ENCODE measurements around the gene RIBC2.

The RIBC2 gene

GRCh38 chr22:45452565-45453379, 39.3 kb downstream of the RIBC2 start:
- H3K79me2 ChIP-seq (ENCODE audit: insufficient read depth, low read length) = no peaks in the 10 kb centered on the region
- no peaks in the 10 kb centered on the region for H3K9me3 ChIP-seq (ENCODE audit: low read length)
- H3K4me1 ChIP-seq (ENCODE audit: insufficient read depth, low read length, severe bottlenecking) = no peaks in the 10 kb centered on the region
- no peak overlapping the region for H3K4me3 ChIP-seq (ENCODE audit: low read depth, low read length, poor library complexity, severe bottlenecking)
- no peak overlapping the region for H3K4me2 ChIP-seq (ENCODE audit: low read length)
- H3K27ac ChIP-seq (ENCODE audit: low read depth, low read length, poor library complexity, severe bottlenecking) = no peak overlapping the region
- no peak overlapping the region for H3K9ac ChIP-seq (ENCODE audit: low read length)
- no peaks in the 10 kb centered on the region; the same call in 1 of the 2 replicates for H3K27me3 ChIP-seq (ENCODE audit: insufficient read depth, low read length)
- H4K20me1 ChIP-seq (ENCODE audit: insufficient read depth, low read length) = no peaks in the 10 kb centered on the region
- no peaks in the 10 kb centered on the region for H3F3A ChIP-seq (ENCODE audit: insufficient read depth, low read length)
- TF ChIP-seq, protein P1, sequence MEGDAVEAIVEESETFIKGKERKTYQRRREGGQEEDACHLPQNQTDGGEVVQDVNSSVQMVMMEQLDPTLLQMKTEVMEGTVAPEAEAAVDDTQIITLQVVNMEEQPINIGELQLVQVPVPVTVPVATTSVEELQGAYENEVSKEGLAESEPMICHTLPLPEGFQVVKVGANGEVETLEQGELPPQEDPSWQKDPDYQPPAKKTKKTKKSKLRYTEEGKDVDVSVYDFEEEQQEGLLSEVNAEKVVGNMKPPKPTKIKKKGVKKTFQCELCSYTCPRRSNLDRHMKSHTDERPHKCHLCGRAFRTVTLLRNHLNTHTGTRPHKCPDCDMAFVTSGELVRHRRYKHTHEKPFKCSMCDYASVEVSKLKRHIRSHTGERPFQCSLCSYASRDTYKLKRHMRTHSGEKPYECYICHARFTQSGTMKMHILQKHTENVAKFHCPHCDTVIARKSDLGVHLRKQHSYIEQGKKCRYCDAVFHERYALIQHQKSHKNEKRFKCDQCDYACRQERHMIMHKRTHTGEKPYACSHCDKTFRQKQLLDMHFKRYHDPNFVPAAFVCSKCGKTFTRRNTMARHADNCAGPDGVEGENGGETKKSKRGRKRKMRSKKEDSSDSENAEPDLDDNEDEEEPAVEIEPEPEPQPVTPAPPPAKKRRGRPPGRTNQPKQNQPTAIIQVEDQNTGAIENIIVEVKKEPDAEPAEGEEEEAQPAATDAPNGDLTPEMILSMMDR (IDR thresholded peaks at IDR 0.05; ENCODE audit: low read length) = no peak
- TF ChIP-seq EZH2 (IDR thresholded peaks at IDR 0.05; ENCODE audit: borderline replicate concordance, low read length) = no peak
- H2AFZ ChIP-seq (ENCODE audit: low read length) = no peak overlapping the region
- no peaks in the 10 kb centered on the region for H3K9me2 ChIP-seq (ENCODE audit: low read depth, low read length)
- no peaks in the 10 kb centered on the region for H3K36me3 ChIP-seq (ENCODE audit: insufficient read depth, low read length)

GRCh38 chr22:45453764-45454163, 40.3 kb downstream of the RIBC2 start:
- TF ChIP-seq EZH2 (IDR thresholded peaks at IDR 0.05; ENCODE audit: borderline replicate concordance, low read length) = no peak
- TF ChIP-seq, protein P1 (IDR thresholded peaks at IDR 0.05; ENCODE audit: low read length) = no peak
- no peaks in the 10 kb centered on the region; the same call in 1 of the 2 replicates for H3K27me3 ChIP-seq (ENCODE audit: insufficient read depth, low read length)

GRCh38 chr22:45454275-45454674, 40.8 kb downstream of the RIBC2 start:
- Histone ChIP-seq H3K9me2 (ENCODE audit: low read depth, low read length) (no peaks in the 10 kb centered on the region), H2AFZ (ENCODE audit: low read length) (no peak overlapping the region), H3K9me3 (ENCODE audit: low read length) (no peaks in the 10 kb centered on the region), H3K79me2 (ENCODE audit: insufficient read depth, low read length) (no peaks in the 10 kb centered on the region), H3K4me3 (ENCODE audit: low read depth, low read length, poor library complexity, severe bottlenecking) (no peak overlapping the region), H3K4me1 (ENCODE audit: insufficient read depth, low read length, severe bottlenecking) (no peaks in the 10 kb centered on the region), H3K36me3 (ENCODE audit: insufficient read depth, low read length) (no peaks in the 10 kb centered on the region), H4K20me1 (ENCODE audit: insufficient read depth, low read length) (no peaks in the 10 kb centered on the region), H3K27me3 (ENCODE audit: insufficient read depth, low read length) (no peaks in the 10 kb centered on the region; the same call in 1 of the 2 replicates), H3K9ac (ENCODE audit: low read length) (no peak overlapping the region), H3K27ac (ENCODE audit: low read depth, low read length, poor library complexity, severe bottlenecking) (no peak overlapping the region), H3F3A (ENCODE audit: insufficient read depth, low read length) (no peaks in the 10 kb centered on the region), H3K4me2 (ENCODE audit: low read length) (no peak overlapping the region)
- TF ChIP-seq, protein P1 (IDR thresholded peaks at IDR 0.05; ENCODE audit: low read length) = no peak
- TF ChIP-seq EZH2 (IDR thresholded peaks at IDR 0.05; ENCODE audit: borderline replicate concordance, low read length) = no peak

More at GRCh38 chr22:45453764-45454163, 40.3 kb downstream of the RIBC2 start:
- Histone ChIP-seq H3K79me2 (ENCODE audit: insufficient read depth, low read length) (no peaks in the 10 kb centered on the region), H3K36me3 (ENCODE audit: insufficient read depth, low read length) (no peaks in the 10 kb centered on the region), H3K4me3 (ENCODE audit: low read depth, low read length, poor library complexity, severe bottlenecking) (no peak overlapping the region), H3K4me2 (ENCODE audit: low read length) (no peak overlapping the region), H3K9me3 (ENCODE audit: low read length) (no peaks in the 10 kb centered on the region), H2AFZ (ENCODE audit: low read length) (no peak overlapping the region), H3F3A (ENCODE audit: insufficient read depth, low read length) (no peaks in the 10 kb centered on the region), H3K27ac (ENCODE audit: low read depth, low read length, poor library complexity, severe bottlenecking) (no peak overlapping the region), H3K4me1 (ENCODE audit: insufficient read depth, low read length, severe bottlenecking) (no peaks in the 10 kb centered on the region), H4K20me1 (ENCODE audit: insufficient read depth, low read length) (no peaks in the 10 kb centered on the region), H3K9me2 (ENCODE audit: low read depth, low read length) (no peaks in the 10 kb centered on the region), H3K9ac (ENCODE audit: low read length) (no peak overlapping the region)

Data from OCI-LY1 (cell line).